Astrocyte (in vitro differentiated cells and primary cell): ENCODE results near the gene TSHB. TPM values are rescaled to one million over a fixed set of nuclear protein-coding genes. Genes with fewer than 3 reads are reported as not detected.

Experiments used
- DNase-seq: peaks from one replicate; pipeline ENCODE4 v3.0.0-alpha.2; 2010; ENCODE audit warnings: low read depth
- FAIRE-seq: peaks from 2 replicates; lab custom pipeline; 2011; peaks lifted over from hg19 to GRCh38; lab: Jason Lieb, UNC
- H2AFZ ChIP-seq: 2 replicates; pipeline ENCODE4 v1.6.0; 2012; ENCODE audit warnings: low read depth, low read length, inconsistent platforms
- H3K27ac ChIP-seq: 2 replicates; pipeline ENCODE4 v1.5.1; 2011; ENCODE audit warnings: low read depth, low read length, inconsistent platforms
- H3K27me3 ChIP-seq: 2 replicates; pipeline ENCODE4 v1.6.0; 2011; ENCODE audit warnings: low read length, inconsistent platforms; ENCODE audit not compliant: insufficient read depth
- H3K36me3 ChIP-seq: 2 replicates; pipeline ENCODE4 v1.5.1; 2011; ENCODE audit warnings: low read length, inconsistent platforms; ENCODE audit not compliant: insufficient read depth
- H3K4me1 ChIP-seq: 2 replicates; pipeline ENCODE4 v1.5.1; 2011; ENCODE audit warnings: low read length, inconsistent platforms; ENCODE audit not compliant: insufficient read depth
- H3K4me2 ChIP-seq: 2 replicates; pipeline ENCODE4 v1.6.0; 2012; ENCODE audit warnings: low read length, inconsistent platforms
- H3K4me3 ChIP-seq: 2 replicates; pipeline ENCODE4 v1.5.1; 2011; ENCODE audit warnings: low read depth, mild to moderate bottlenecking, low read length, inconsistent platforms; ENCODE audit not compliant: insufficient read depth
- H3K79me2 ChIP-seq: 2 replicates; pipeline ENCODE4 v1.6.0; 2012; ENCODE audit warnings: mild to moderate bottlenecking, low read length, inconsistent platforms; ENCODE audit not compliant: insufficient read depth
- H3K9ac ChIP-seq: 2 replicates; pipeline ENCODE4 v1.6.0; 2012; ENCODE audit warnings: mild to moderate bottlenecking, low read length, inconsistent platforms
- H3K9me3 ChIP-seq: 2 replicates; pipeline ENCODE4 v1.5.1; 2012; ENCODE audit warnings: low read depth, mild to moderate bottlenecking, low read length, inconsistent platforms; ENCODE audit not compliant: insufficient read depth
- H4K20me1 ChIP-seq: 2 replicates; pipeline ENCODE4 v1.6.0; 2012; ENCODE audit warnings: low read length, inconsistent platforms; ENCODE audit not compliant: insufficient read depth
- H3K27ac Mint-ChIP-seq: one replicate; pipeline ENCODE4 v1.8.0; 2021; ENCODE audit warnings: mild to moderate bottlenecking, mixed read lengths; ENCODE audit not compliant: unreplicated experiment
- H3K27me3 Mint-ChIP-seq: one replicate; pipeline ENCODE4 v1.8.0; 2021; ENCODE audit warnings: low read depth, mixed read lengths; ENCODE audit not compliant: unreplicated experiment
- H3K36me3 Mint-ChIP-seq: one replicate; pipeline ENCODE4 v1.8.0; 2021; ENCODE audit warnings: low read depth, mixed read lengths; ENCODE audit not compliant: unreplicated experiment
- H3K4me1 Mint-ChIP-seq: one replicate; pipeline ENCODE4 v1.8.0; 2021; ENCODE audit warnings: low read depth, mixed read lengths; ENCODE audit not compliant: unreplicated experiment
- H3K4me3 Mint-ChIP-seq: one replicate; pipeline ENCODE4 v1.8.0; 2021; ENCODE audit warnings: mild to moderate bottlenecking, moderate library complexity, mixed read lengths; ENCODE audit not compliant: unreplicated experiment
- H3K9me3 Mint-ChIP-seq: one replicate; pipeline ENCODE4 v1.8.0; 2021; ENCODE audit warnings: mild to moderate bottlenecking, mixed read lengths; ENCODE audit not compliant: unreplicated experiment
- EZH2 ChIP-seq: IDR thresholded peaks from 2 replicates; pipeline ENCODE4 v1.6.1; 2012; ENCODE audit warnings: mild to moderate bottlenecking, low read length, inconsistent platforms; ENCODE audit not compliant: insufficient read depth
- total RNA-seq: library from RNA; stranded (reverse); gene quantifications from 2 replicates; pipeline ENCODE4 v1.2.1, GENCODE V29; 2021
- TF ChIP-seq, protein P1 (sequence below): IDR thresholded peaks from 2 replicates; pipeline ENCODE4 v1.5.1; 2011; ENCODE audit warnings: low read depth, mild to moderate bottlenecking, inconsistent platforms, low read length, moderate library complexity; ENCODE audit not compliant: insufficient read depth

Gene TSHB
- total RNA-seq, 1 donor from 2014 or later, result not detected

GRCh38 chr1:115073298-115074087 is 43.9 kb downstream of the TSHB start:
- DNase-seq (no peak), FAIRE-seq (no peak)
- TF ChIP-seq, protein P1, sequence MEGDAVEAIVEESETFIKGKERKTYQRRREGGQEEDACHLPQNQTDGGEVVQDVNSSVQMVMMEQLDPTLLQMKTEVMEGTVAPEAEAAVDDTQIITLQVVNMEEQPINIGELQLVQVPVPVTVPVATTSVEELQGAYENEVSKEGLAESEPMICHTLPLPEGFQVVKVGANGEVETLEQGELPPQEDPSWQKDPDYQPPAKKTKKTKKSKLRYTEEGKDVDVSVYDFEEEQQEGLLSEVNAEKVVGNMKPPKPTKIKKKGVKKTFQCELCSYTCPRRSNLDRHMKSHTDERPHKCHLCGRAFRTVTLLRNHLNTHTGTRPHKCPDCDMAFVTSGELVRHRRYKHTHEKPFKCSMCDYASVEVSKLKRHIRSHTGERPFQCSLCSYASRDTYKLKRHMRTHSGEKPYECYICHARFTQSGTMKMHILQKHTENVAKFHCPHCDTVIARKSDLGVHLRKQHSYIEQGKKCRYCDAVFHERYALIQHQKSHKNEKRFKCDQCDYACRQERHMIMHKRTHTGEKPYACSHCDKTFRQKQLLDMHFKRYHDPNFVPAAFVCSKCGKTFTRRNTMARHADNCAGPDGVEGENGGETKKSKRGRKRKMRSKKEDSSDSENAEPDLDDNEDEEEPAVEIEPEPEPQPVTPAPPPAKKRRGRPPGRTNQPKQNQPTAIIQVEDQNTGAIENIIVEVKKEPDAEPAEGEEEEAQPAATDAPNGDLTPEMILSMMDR, result no peak
- TF ChIP-seq EZH2, result no peak
- peaks cover 23% of the 10 kb centered on the region for H3K4me1 ChIP-seq
- no peak overlapping the region for H3K4me3 ChIP-seq
- H3K36me3 ChIP-seq, result no peaks in the 10 kb centered on the region
- no peaks in the 10 kb centered on the region for H3K79me2 ChIP-seq
- Mint-ChIP-seq H3K4me1 (peaks cover 24% of the 10 kb centered on the region), H3K27me3 (no peaks in the 10 kb centered on the region), H3K36me3 (peaks cover 13% of the 10 kb centered on the region), H3K4me3 (no peak overlapping the region), H3K27ac (no peak overlapping the region), H3K9me3 (no peaks in the 10 kb centered on the region)
- H3K27me3 ChIP-seq, result no peaks in the 10 kb centered on the region
- no peaks in the 10 kb centered on the region for H4K20me1 ChIP-seq
- H3K9me3 ChIP-seq, result no peaks in the 10 kb centered on the region
- H3K9ac ChIP-seq, result no peak overlapping the region
- no peak overlapping the region for H3K27ac ChIP-seq
- no peak overlapping the region for H3K4me2 ChIP-seq
- H2AFZ ChIP-seq, result no peak overlapping the region

- H3K36me3 ChIP-seq, result no peaks in the 10 kb centered on the region
- H2AFZ ChIP-seq, result no peak overlapping the region
- DNase-seq (peak; percentile 19), FAIRE-seq (no peak)
- H3K36me3 Mint-ChIP-seq, result peaks cover 10% of the 10 kb centered on the region
- no peaks in the 10 kb centered on the region for H3K27me3 Mint-ChIP-seq
- no peaks in the 10 kb centered on the region for H3K27me3 ChIP-seq
- H3K4me1 Mint-ChIP-seq, result peaks cover 13% of the 10 kb centered on the region
- H3K9me3 ChIP-seq, result no peaks in the 10 kb centered on the region
- no peak overlapping the region for H3K4me3 Mint-ChIP-seq
- H3K27ac ChIP-seq, result no peak overlapping the region
- no peak overlapping the region for H3K9ac ChIP-seq
- H3K79me2 ChIP-seq, result no peaks in the 10 kb centered on the region
- no peak overlapping the region for H3K27ac Mint-ChIP-seq
- H3K9me3 Mint-ChIP-seq, result no peaks in the 10 kb centered on the region
- no peak overlapping the region for H3K4me2 ChIP-seq
- H3K4me1 ChIP-seq, result peaks cover 11% of the 10 kb centered on the region
- H3K4me3 ChIP-seq, result no peak overlapping the region
- H4K20me1 ChIP-seq, result no peaks in the 10 kb centered on the region
- no peak for TF ChIP-seq EZH2
- TF ChIP-seq, protein P1, result no peak
Measured at GRCh38 chr1:115074839-115075534, 45.4 kb downstream of the TSHB start.
